IMR-90 (cell line): Measurements from ENCODE around the gene CADM3. TPM values are rescaled to one million over a fixed set of nuclear protein-coding genes. Genes with fewer than 3 reads are reported as not detected.

ENCODE experiments used
- ATAC-seq: fragments of 200-7000 bp; cut with Tn5 transposase; 2 replicates; pipeline ENCODE4 v1.9.1; 2020; ENCODE audit warnings: low read depth, mild to moderate bottlenecking, moderate library complexity
- BruUV-seq: library from RNA; stranded (reverse); fragments of 400-500 nt; replicated peaks from 2 replicates; lab custom pipeline; 2021; lab: Mats Ljungman, UMichigan
- CTCF ChIA-PET: fragments of 300-600 bp; formaldehyde crosslinking; extraction: SDS; loops from one replicate; lab custom pipeline; 2021; ENCODE audit warnings: antibody characterized with exemption; lab: Yijun Ruan, JAX
- POLR2A ChIA-PET: fragments of 300-600 bp; sonication (Branson Sonifier 250); formaldehyde crosslinking; loops from one replicate; lab custom pipeline; 2022; ENCODE audit warnings: antibody characterized with exemption; ENCODE audit not compliant: unreplicated experiment; lab: Charles Lee
- DNase-seq: peaks from one replicate; pipeline ENCODE4 v3.0.0; 2013
- H2AFZ ChIP-seq: replicated peaks from 2 replicates; pipeline ENCODE3; 2013; ENCODE audit warnings: low read length, mild to moderate bottlenecking; ENCODE audit not compliant: poor library complexity
- H2AK5ac ChIP-seq: 2 replicates; pipeline ENCODE4 v1.6.1; 2013; ENCODE audit warnings: low read depth, low read length, inconsistent platforms
- H2AK9ac ChIP-seq: replicated peaks from 2 replicates; pipeline ENCODE3; 2013; ENCODE audit warnings: mild to moderate bottlenecking, low read depth, low read length, moderate library complexity; ENCODE audit not compliant: poor library complexity
- H2BK120ac ChIP-seq: 2 replicates; pipeline ENCODE4 v1.6.1; 2013; ENCODE audit warnings: low read depth, low read length, inconsistent platforms
- H2BK15ac ChIP-seq: 3 replicates; pipeline ENCODE4 v1.6.1; 2013; ENCODE audit warnings: low read depth, low read length, inconsistent platforms
- H2BK20ac ChIP-seq: 2 replicates; pipeline ENCODE4 v1.6.1; 2013; ENCODE audit warnings: low read depth, mild to moderate bottlenecking, inconsistent platforms, low read length, moderate library complexity
- H2BK5ac ChIP-seq: 2 replicates; pipeline ENCODE4 v1.6.1; 2013; ENCODE audit warnings: mild to moderate bottlenecking, low read depth, low read length, inconsistent platforms; ENCODE audit not compliant: poor library complexity, severe bottlenecking
- H3K14ac ChIP-seq: replicated peaks from 2 replicates; pipeline ENCODE4 v1.6.1; 2013; ENCODE audit warnings: low read depth, low read length, inconsistent platforms
- H3K18ac ChIP-seq: 2 replicates; pipeline ENCODE4 v1.6.1; 2013; ENCODE audit warnings: low read depth, low read length, control low read depth
- H3K23ac ChIP-seq: 2 replicates; pipeline ENCODE4 v1.6.1; 2013; ENCODE audit warnings: low read depth, low read length, inconsistent platforms
- H3K27ac ChIP-seq: 2 replicates; pipeline ENCODE4 v1.5.1; 2013; ENCODE audit warnings: mild to moderate bottlenecking, control low read depth, low read length; ENCODE audit not compliant: insufficient read depth
- H3K27me3 ChIP-seq: 2 replicates; pipeline ENCODE4 v1.6.1; 2013; ENCODE audit warnings: low read length; ENCODE audit not compliant: control insufficient read depth, insufficient read depth
- H3K36me3 ChIP-seq: 2 replicates; pipeline ENCODE4 v1.6.1; 2013; ENCODE audit warnings: low read length, mixed read lengths; ENCODE audit not compliant: control insufficient read depth, insufficient read depth
- H3K4ac ChIP-seq: 2 replicates; pipeline ENCODE4 v1.6.1; 2013; ENCODE audit warnings: low read depth, low read length, inconsistent platforms
- H3K4me1 ChIP-seq: 2 replicates; pipeline ENCODE4 v1.6.1; 2013; ENCODE audit warnings: low read length, mixed read lengths; ENCODE audit not compliant: control insufficient read depth, insufficient read depth
- H3K4me2 ChIP-seq: 2 replicates; pipeline ENCODE4 v1.6.1; 2013; ENCODE audit warnings: low read depth, mild to moderate bottlenecking, control low read depth, low read length, moderate library complexity
- H3K4me3 ChIP-seq: 2 replicates; pipeline ENCODE4 v1.5.1; 2013; ENCODE audit warnings: low read depth, mild to moderate bottlenecking, control low read depth, low read length, moderate library complexity; ENCODE audit not compliant: insufficient read depth
- H3K56ac ChIP-seq: 2 replicates; pipeline ENCODE4 v1.6.1; 2013; ENCODE audit warnings: low read length, inconsistent platforms; ENCODE audit not compliant: insufficient read depth; ENCODE audit errors: extremely low read depth
- H3K79me1 ChIP-seq, 2 experiments: 2 replicates each; pipeline ENCODE4 v1.6.1; 2013; ENCODE audit warnings: low read length in 2 of 2, inconsistent platforms in 1 of 2, low read depth in 1 of 2
- H3K9ac ChIP-seq: 2 replicates; pipeline ENCODE4 v1.6.1; 2013; ENCODE audit warnings: low read depth, low read length, control low read depth
- H3K9me1 ChIP-seq: 2 replicates; pipeline ENCODE4 v1.6.1; 2013; ENCODE audit warnings: low read length, inconsistent platforms; ENCODE audit not compliant: insufficient read depth
- H3K9me3 ChIP-seq: 2 replicates; pipeline ENCODE4 v1.6.1; 2013; ENCODE audit warnings: low read length; ENCODE audit not compliant: control insufficient read depth, insufficient read depth
- H4K20me1 ChIP-seq: 2 replicates; pipeline ENCODE4 v1.6.1; 2013; ENCODE audit warnings: low read length, inconsistent platforms; ENCODE audit not compliant: insufficient read depth
- H4K5ac ChIP-seq: 2 replicates; pipeline ENCODE4 v1.6.1; 2013; ENCODE audit warnings: mild to moderate bottlenecking, low read depth, low read length, control low read depth
- H4K8ac ChIP-seq, 2 experiments: 2 replicates each; pipeline ENCODE4 v1.6.1; 2013; ENCODE audit warnings: low read depth in 2 of 2, low read length in 2 of 2, control low read depth in 1 of 2, inconsistent platforms in 1 of 2
- H4K91ac ChIP-seq: 2 replicates; pipeline ENCODE4 v1.6.1; 2013; ENCODE audit warnings: low read depth, low read length, inconsistent platforms; ENCODE audit not compliant: insufficient read depth
- BHLHE40 ChIP-seq: fragments of 150-350 bp; IDR thresholded peaks from 2 replicates; pipeline ENCODE4 v1.6.1; 2016; ENCODE audit warnings: mild to moderate bottlenecking, low read depth, low read length
- MXI1 ChIP-seq: IDR thresholded peaks from 2 replicates; pipeline ENCODE4 v1.6.1; 2012; ENCODE audit warnings: low read depth, mild to moderate bottlenecking, low read length, moderate library complexity, borderline replicate concordance
- RFX5 ChIP-seq: IDR thresholded peaks from 2 replicates; pipeline ENCODE4 v1.8.0; 2012; ENCODE audit warnings: low read depth, mild to moderate bottlenecking, low read length, moderate library complexity
- WGBS, 2 experiments: methylation state at CpG; one replicate each; pipeline versions ENCODE4 v1.1.5 to v1.1.7; 2013; ENCODE audit warnings: missing lambda C conversion rate in 2 of 2; ENCODE audit not compliant: insufficient read length in 1 of 2; ENCODE audit errors: extremely low coverage in 2 of 2; 5-methylcytosine and 5-hydroxymethylcytosine counted together
- dilution Hi-C: fragments of 300-500 bp; cut with HindIII; formaldehyde crosslinking; loops from one replicate; pipeline ENCODE4 v1.14.3; 2018; ENCODE audit warnings: low sequenced_read_pairs; ENCODE audit not compliant: unreplicated experiment
- in situ Hi-C: fragments of 300-500 bp; cut with MboI; formaldehyde crosslinking; loops from 3 replicates; pipeline ENCODE4 v1.14.3; 2019; ENCODE audit warnings: low sequenced_read_pairs, inconsistent platforms, mixed read lengths
- intact Hi-C: fragments of 100-400 bp; cut with micrococcal nuclease; formaldehyde crosslinking; loops from 2 replicates; pipeline ENCODE4 v1.10.0; 2022
- polyA plus RNA-seq, 3 experiments: library from polyadenylated mRNA; depleted of rRNA; stranded (reverse); fragments of >200 nt; gene quantifications; 2 replicates each; pipeline ENCODE4 v1.2.3, GENCODE V29; 2012; ENCODE audit warnings: low replicate concordance in 1 of 3
- total RNA-seq: library from RNA; depleted of rRNA; stranded (reverse); fragments of >200 nt; gene quantifications from 2 replicates; pipeline ENCODE4 v1.2.3, GENCODE V29; 2012

CADM3 gene
- total and polyA plus RNA-seq, 2 of the 4 experiments (the other 2 are of a cell fraction): not detected

DNA sequence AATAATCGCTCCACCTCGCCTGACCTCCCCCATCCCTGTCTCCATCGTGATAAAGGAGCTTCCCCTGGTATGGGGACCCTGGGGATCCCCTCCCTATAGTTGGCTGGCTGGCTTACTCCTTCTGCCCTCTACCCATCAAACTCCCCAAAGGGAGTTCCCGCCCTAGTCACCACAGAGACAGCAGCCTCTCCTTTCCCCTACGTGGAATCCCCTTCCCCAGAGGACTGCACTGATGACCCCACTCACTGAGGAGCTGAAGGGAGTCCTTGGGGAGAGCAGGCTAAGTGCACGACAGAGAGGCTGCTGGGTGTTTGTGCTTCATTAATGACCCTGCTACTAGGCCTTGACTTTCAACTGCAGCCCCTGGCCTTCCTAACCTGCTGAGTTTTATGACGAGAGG is 1.9 kb downstream of the CADM3 start:
- POLR2A ChIA-PET: no interaction called here
- Histone ChIP-seq H2BK15ac (no peak overlapping the region), H2AK9ac (no peak overlapping the region), H3K9ac (no peak overlapping the region), H4K91ac (no peak overlapping the region), H3K4me2 (no peak overlapping the region), H3K4ac (no peak overlapping the region), H4K8ac (no peak overlapping the region), H3K27ac (no peak overlapping the region), H3K56ac (no peak overlapping the region), H3K36me3 (no peaks in the 10 kb centered on the region), H2BK20ac (no peak overlapping the region), H3K14ac (no peak overlapping the region), H3K79me1 (no peaks in the 10 kb centered on the region), H2BK5ac (no peak overlapping the region), H3K9me3 (no peaks in the 10 kb centered on the region), H3K4me1 (no peaks in the 10 kb centered on the region; the same call in 1 of the 2 replicates), H2AK5ac (no peak overlapping the region), H3K27me3 (peaks cover 23% of the 10 kb centered on the region), H3K18ac (no peak overlapping the region), H4K5ac (no peak overlapping the region), H3K23ac (no peak overlapping the region), H4K20me1 (no peaks in the 10 kb centered on the region), H2AFZ (no peak overlapping the region), H3K9me1 (no peaks in the 10 kb centered on the region), H2BK120ac (no peak overlapping the region), H3K4me3 (no peak overlapping the region)
- no TSS peak for BruUV-seq
- in situ Hi-C loops: no loop called here
- WGBS, 2 experiments: no CpG with 5 or more reads among the region's 7 CpGs
- CTCF ChIA-PET: no interaction called here
- intact Hi-C loops: no loop called here
- ATAC-seq: no peak
- dilution Hi-C loops: no loop called here
- TF ChIP-seq BHLHE40 (no peak), RFX5 (no peak), MXI1 (no peak)
- DNase-seq: no peak
